Measurements from ENCODE around the gene RNF123.

The RNF123 gene

DNA sequence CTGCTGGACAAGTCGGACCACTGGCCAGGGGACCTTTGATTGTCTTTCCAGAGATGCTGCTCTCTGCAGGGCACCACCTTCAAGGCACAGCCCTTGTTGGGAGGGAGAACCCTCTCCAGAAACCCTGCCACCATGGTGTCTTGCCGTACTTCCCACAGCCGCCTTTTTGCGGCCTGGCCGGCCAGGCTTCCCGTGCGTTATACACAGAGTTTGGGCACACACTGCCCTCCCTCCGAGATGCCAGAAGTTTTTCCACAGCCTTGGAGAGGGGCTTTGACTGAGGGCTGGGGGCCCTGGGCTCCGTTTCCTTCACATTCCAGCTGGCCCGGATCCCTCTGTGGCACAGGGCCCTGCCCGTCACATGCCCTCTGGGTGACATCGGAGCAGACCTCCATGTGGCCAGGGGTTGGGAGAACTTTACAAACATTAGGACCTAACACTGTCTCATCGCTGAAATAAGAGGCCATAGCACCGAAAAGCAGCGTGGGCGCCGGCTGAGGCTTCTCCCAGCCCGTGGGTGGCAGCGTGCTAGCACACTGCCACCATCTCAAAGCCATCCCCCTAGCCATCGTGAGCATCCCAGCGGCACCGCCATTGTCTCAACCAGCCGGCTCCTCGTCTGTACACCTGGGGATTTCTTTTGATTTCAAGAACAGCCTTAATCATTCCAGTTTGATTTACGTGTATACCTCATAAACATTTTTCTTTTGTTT, 21.5 kb upstream of the RNF123 start:
- Histone ChIP-seq H3K4me3 (ENCODE audit: low read depth in 1 of 2, low read length in 2 of 2) (no peak overlapping the region), H3K4me1 (ENCODE audit: control insufficient read depth in 1 of 2, insufficient read depth in 2 of 2, low read length in 2 of 2) (no peaks in the 10 kb centered on the region), H3K27me3 (ENCODE audit: control insufficient read depth in 1 of 2, insufficient read depth in 2 of 2, low read length in 2 of 2) (peaks cover 0 to 3% of the 10 kb centered on the region in 2 donors), H3K36me3 (ENCODE audit: control insufficient read depth in 1 of 2, insufficient read depth in 2 of 2, low read length in 2 of 2) (no peaks in the 10 kb centered on the region), H3K9ac (ENCODE audit: low read depth in 1 of 2, low read length in 2 of 2) (no peak overlapping the region), H3K9me3 (ENCODE audit: control insufficient read depth in 1 of 2, low read length in 2 of 2) (no peaks in the 10 kb centered on the region), H3K27ac (ENCODE audit: low read depth, low read length) (no peak overlapping the region)

DNA sequence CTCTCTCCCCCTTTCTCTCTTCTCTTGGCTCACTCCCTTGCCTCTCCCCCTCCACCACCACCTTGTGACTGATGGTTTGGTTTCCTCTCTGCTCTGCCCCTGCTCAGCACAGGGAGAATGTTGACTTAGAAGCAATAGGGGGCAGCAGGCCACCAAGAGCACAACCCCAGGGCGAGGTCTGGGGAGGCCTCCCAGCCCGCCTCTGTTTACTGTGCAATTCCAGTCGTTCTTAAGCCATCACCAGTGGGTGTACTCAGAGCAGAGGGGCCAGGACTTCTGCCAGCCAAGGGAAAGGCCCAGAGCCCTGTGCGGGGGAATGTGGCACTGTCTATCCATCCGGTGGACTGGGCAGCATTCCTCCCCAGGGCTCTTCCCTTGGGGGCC, 21.0 kb upstream of the RNF123 start:
- Histone ChIP-seq H3K36me3 (ENCODE audit: control insufficient read depth in 1 of 2, insufficient read depth in 2 of 2, low read length in 2 of 2) (no peaks in the 10 kb centered on the region), H3K9me3 (ENCODE audit: control insufficient read depth in 1 of 2, low read length in 2 of 2) (no peaks in the 10 kb centered on the region), H3K9ac (ENCODE audit: low read depth in 1 of 2, low read length in 2 of 2) (no peak overlapping the region), H3K27ac (ENCODE audit: low read depth, low read length) (no peak overlapping the region), H3K4me3 (ENCODE audit: low read depth in 1 of 2, low read length in 2 of 2) (no peak overlapping the region), H3K4me1 (ENCODE audit: control insufficient read depth in 1 of 2, insufficient read depth in 2 of 2, low read length in 2 of 2) (peaks cover 4% of the 10 kb centered on the region in 2 donors), H3K27me3 (ENCODE audit: control insufficient read depth in 1 of 2, insufficient read depth in 2 of 2, low read length in 2 of 2) (peaks cover 0 to 3% of the 10 kb centered on the region in 2 donors)

DNA sequence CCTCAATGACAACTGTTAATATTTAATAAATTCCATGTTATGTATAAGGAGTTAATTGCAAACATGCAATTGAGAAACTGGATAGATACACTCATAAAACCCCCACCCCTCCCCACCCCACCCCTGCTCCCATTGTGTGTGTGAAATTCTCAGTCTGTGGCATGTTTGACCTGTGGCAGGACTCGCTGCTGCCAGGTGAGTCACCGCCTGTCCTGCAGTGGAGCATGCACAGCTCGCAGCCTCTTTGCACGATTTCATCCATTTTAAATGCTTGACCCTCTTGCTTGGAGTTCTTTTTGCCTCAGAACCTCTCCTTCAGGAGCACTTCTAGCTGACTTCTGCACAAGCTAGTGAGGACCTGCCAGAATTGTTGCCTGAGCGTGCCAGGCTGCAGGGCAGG, 20.5 kb upstream of the RNF123 start:
- no peaks in the 10 kb centered on the region for H3K36me3 ChIP-seq (ENCODE audit: control insufficient read depth in 1 of 2, insufficient read depth in 2 of 2, low read length in 2 of 2)
- peaks cover 5% of the 10 kb centered on the region in 2 donors for H3K4me1 ChIP-seq (ENCODE audit: control insufficient read depth in 1 of 2, insufficient read depth in 2 of 2, low read length in 2 of 2)
- no peak overlapping the region for H3K4me3 ChIP-seq (ENCODE audit: low read depth in 1 of 2, low read length in 2 of 2)
- H3K9me3 ChIP-seq (ENCODE audit: control insufficient read depth in 1 of 2, low read length in 2 of 2) = no peaks in the 10 kb centered on the region
- H3K9ac ChIP-seq (ENCODE audit: low read depth in 1 of 2, low read length in 2 of 2) = no peak overlapping the region
- H3K27ac ChIP-seq (ENCODE audit: low read depth, low read length) = no peak overlapping the region
- peaks cover 0 to 3% of the 10 kb centered on the region in 2 donors for H3K27me3 ChIP-seq (ENCODE audit: control insufficient read depth in 1 of 2, insufficient read depth in 2 of 2, low read length in 2 of 2)

DNA sequence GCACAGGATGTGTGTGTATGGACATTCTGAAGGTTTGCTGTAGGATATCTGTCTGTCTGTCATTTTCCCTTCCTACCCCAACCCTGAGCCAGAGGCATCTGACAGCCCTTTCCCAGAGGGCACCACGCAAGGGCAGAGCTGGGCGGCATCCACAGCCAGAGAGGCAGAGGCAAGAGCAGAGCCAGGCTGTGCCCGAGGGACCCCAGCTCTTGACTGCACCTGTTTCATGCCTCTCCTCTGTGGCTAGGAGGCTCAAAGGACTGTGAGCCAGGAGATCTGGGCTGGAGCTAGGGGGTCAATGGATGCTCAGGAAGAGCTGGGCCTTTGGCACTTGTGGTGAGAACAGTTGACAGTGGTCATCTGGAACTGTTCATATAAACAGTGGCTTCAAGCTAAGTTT, 20.0 kb upstream of the RNF123 start:
- no peaks in the 10 kb centered on the region for H3K9me3 ChIP-seq (ENCODE audit: control insufficient read depth in 1 of 2, low read length in 2 of 2)
- no peaks in the 10 kb centered on the region for H3K36me3 ChIP-seq (ENCODE audit: control insufficient read depth in 1 of 2, insufficient read depth in 2 of 2, low read length in 2 of 2)
- H3K27ac ChIP-seq (ENCODE audit: low read depth, low read length) = no peak overlapping the region
- H3K4me1 ChIP-seq (ENCODE audit: control insufficient read depth in 1 of 2, insufficient read depth in 2 of 2, low read length in 2 of 2) = peaks cover 5% of the 10 kb centered on the region in 2 donors
- H3K9ac ChIP-seq (ENCODE audit: low read depth in 1 of 2, low read length in 2 of 2) = no peak overlapping the region
- H3K4me3 ChIP-seq (ENCODE audit: low read depth in 1 of 2, low read length in 2 of 2) = no peak overlapping the region
- H3K27me3 ChIP-seq (ENCODE audit: control insufficient read depth in 1 of 2, insufficient read depth in 2 of 2, low read length in 2 of 2) = peaks cover 0 to 3% of the 10 kb centered on the region in 2 donors

DNA sequence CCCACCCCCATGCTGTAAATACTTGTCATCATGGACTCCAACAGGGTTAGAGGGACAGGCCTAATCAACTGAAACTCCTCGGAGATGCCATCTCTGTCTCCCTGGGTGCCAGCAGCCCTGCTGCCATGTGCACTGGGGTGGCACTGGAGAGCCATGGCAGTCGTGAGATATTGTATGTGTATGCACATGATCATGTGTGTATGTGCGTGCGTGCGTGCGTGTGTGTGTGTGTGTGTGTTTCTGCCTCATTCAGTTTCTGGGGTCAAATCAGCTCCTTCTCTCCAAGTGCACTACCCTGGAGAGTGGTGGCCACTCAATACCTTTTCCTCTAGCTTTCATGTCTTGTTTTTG, 18.4 kb upstream of the RNF123 start:
- H3K9ac ChIP-seq (ENCODE audit: low read depth in 1 of 2, low read length in 2 of 2) = no peak overlapping the region
- H3K4me3 ChIP-seq (ENCODE audit: low read depth in 1 of 2, low read length in 2 of 2) = no peak overlapping the region
- H3K27me3 ChIP-seq (ENCODE audit: control insufficient read depth in 1 of 2, insufficient read depth in 2 of 2, low read length in 2 of 2) = peaks cover 0 to 3% of the 10 kb centered on the region in 2 donors
- H3K9me3 ChIP-seq (ENCODE audit: control insufficient read depth in 1 of 2, low read length in 2 of 2) = no peaks in the 10 kb centered on the region
- peaks cover 0 to 6% of the 10 kb centered on the region in 2 donors for H3K36me3 ChIP-seq (ENCODE audit: control insufficient read depth in 1 of 2, insufficient read depth in 2 of 2, low read length in 2 of 2)
- H3K27ac ChIP-seq (ENCODE audit: low read depth, low read length) = no peak overlapping the region
- H3K4me1 ChIP-seq (ENCODE audit: control insufficient read depth in 1 of 2, insufficient read depth in 2 of 2, low read length in 2 of 2) = peaks cover 14 to 18% of the 10 kb centered on the region in 2 donors

DNA sequence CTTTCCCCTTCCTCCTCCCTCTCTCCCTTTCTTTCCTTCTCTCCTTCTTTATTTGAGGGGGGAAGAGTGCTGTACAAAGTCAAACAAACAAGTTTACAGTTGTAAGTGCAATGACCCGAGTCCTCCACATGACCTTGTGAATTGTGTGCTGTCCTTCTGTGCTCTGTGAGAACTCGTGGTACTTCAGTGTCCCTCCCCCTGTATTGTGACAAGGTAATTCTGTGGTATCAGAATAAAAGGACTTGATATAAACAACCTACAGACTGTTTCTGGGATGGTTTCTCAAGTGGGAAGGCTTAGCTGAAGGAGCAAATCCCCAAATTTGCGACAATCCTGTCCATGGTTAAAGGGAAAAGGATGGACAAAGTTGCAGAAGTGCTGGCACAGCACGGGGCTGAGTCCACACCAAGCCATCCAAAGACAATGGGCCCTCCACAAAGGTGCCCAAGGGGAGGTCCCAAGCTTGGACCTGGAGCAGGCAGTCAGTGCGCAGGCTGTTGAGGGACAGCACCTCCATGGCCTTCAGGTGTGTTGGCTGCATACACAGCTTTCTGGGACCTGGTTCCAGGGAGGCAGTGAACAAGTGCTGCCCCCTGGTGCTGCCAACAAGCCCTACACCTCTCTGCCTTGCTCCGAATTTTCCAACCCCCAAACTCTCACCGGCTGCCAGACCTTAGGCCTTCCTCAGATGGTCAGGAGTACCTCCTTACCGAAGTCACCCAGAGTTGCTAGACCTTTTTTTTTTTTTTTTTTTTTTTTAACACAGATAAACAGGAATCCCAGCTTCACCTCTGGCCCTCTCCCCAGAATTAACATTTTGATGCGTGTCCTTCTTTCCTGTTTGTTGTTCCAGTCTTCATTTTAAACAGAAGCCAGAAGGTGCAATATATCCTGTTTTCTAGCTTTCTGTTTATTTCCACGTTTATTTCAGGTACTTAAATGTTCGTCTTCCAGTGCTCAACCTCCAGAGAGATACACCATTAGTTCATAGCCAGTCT, 17.8 kb upstream of the RNF123 start:
- Histone ChIP-seq H3K27me3 (ENCODE audit: control insufficient read depth in 1 of 2, insufficient read depth in 2 of 2, low read length in 2 of 2) (peaks cover 0 to 3% of the 10 kb centered on the region in 2 donors), H3K9ac (ENCODE audit: low read depth in 1 of 2, low read length in 2 of 2) (no peak overlapping the region), H3K9me3 (ENCODE audit: control insufficient read depth in 1 of 2, low read length in 2 of 2) (no peaks in the 10 kb centered on the region), H3K4me3 (ENCODE audit: low read depth in 1 of 2, low read length in 2 of 2) (no peak overlapping the region), H3K4me1 (ENCODE audit: control insufficient read depth in 1 of 2, insufficient read depth in 2 of 2, low read length in 2 of 2) (peaks cover 14 to 18% of the 10 kb centered on the region in 2 donors), H3K27ac (ENCODE audit: low read depth, low read length) (no peak overlapping the region), H3K36me3 (ENCODE audit: control insufficient read depth in 1 of 2, insufficient read depth in 2 of 2, low read length in 2 of 2) (peaks cover 5 to 12% of the 10 kb centered on the region in 2 donors)

DNA sequence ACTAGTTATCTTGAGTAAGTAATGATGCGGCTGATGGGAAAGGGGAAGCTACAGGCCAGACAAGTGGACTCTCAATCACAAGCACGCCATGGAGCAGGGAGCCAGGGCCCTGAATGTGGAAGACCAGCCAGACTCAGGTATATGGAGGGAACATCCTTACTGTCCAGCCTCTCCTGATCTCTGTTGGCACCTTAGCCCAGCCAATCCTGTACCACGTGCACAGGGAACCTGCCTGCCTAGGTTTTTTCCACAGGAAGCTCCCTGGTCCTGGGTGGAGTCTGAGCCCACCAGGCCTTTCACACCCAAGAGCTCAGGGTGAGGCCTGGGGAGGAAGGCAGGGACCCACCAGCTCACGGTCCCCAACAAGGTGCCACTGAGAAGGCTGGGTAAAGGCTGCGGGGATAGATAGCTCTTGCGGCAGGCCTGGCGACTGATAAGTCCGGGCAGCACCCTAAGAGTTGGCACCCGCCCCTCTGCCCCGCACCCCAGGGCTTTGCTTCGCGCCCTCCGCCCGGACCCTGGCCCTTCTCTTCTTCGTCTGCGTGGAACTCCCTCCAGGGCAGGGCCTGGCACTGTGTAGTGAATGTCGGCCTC, 16.1 kb upstream of the RNF123 start:
- Histone ChIP-seq H3K9ac (ENCODE audit: low read depth in 1 of 2, low read length in 2 of 2) (peak overlapping the region; percentile 58 to 79), H3K36me3 (ENCODE audit: control insufficient read depth in 1 of 2, insufficient read depth in 2 of 2, low read length in 2 of 2) (peaks cover 21 to 29% of the 10 kb centered on the region in 2 donors)

DNA sequence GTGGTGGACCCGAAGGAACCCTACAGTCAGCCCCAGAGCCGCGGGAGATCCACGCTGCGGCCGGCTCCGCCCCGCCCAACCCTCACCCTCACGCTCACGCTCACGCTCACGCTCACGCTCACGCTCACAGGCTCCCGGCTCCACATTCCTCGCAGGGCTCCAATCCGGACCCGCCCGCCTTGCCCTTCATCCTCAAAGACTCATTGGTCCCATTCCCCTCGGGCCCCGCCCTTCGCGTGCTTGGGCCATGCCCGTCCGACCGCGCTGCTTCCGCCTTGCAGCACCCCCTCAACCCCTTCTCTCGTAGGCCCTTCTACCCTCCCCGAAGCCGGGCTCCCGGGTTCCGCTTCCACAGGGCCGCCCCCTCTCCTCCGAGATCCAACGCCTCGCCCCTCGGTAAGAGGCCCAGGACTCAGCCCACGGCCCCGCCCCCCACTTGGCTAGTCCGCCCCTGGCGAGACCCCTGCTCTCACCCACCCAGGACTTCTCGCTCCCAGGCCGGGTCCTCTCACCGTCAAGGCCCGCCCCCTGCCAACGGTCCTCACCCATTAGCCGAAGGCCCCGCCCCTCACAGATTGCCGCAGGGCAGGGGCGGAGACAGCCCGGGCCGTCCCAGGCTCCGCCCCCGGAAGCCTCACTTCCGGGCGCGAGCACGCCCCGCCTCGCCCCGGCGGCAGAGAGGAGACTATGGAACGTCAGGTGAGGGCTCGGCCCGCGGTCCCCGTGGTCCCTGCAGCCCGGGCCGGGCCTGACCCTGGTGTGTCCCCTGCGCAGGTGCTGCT, 15.5 kb upstream of the RNF123 start, which contains the start of gene APEH:
Gene APEH (plus strand): TSS at position 637 of the 782 bp plus-strand sequence. CDS start 51 bp downstream, at position 688.
- peaks cover 27 to 35% of the 10 kb centered on the region in 2 donors for H3K36me3 ChIP-seq (ENCODE audit: control insufficient read depth in 1 of 2, insufficient read depth in 2 of 2, low read length in 2 of 2)
- no peaks in the 10 kb centered on the region for H3K27me3 ChIP-seq (ENCODE audit: control insufficient read depth in 1 of 2, insufficient read depth in 2 of 2, low read length in 2 of 2)
- H3K27ac ChIP-seq (ENCODE audit: low read depth, low read length) = peak within 1 kb of the TSS; percentile 96
- H3K4me1 ChIP-seq (ENCODE audit: control insufficient read depth in 1 of 2, insufficient read depth in 2 of 2, low read length in 2 of 2) = peaks cover 14 to 18% of the 10 kb centered on the region in 2 donors
- peak within 1 kb of the TSS; percentile 79 to 92 for H3K9ac ChIP-seq (ENCODE audit: low read depth in 1 of 2, low read length in 2 of 2)
- no peaks in the 10 kb centered on the region for H3K9me3 ChIP-seq (ENCODE audit: control insufficient read depth in 1 of 2, low read length in 2 of 2)
- H3K4me3 ChIP-seq (ENCODE audit: low read depth in 1 of 2, low read length in 2 of 2) = peak within 1 kb of the TSS; percentile 89 to 94

More for the DNA sequence above, 16.1 kb upstream of the RNF123 start:
- peak overlapping the region; percentile 96 for H3K27ac ChIP-seq (ENCODE audit: low read depth, low read length)
- H3K4me1 ChIP-seq (ENCODE audit: control insufficient read depth in 1 of 2, insufficient read depth in 2 of 2, low read length in 2 of 2) = peaks cover 14 to 18% of the 10 kb centered on the region in 2 donors
- no peaks in the 10 kb centered on the region for H3K27me3 ChIP-seq (ENCODE audit: control insufficient read depth in 1 of 2, insufficient read depth in 2 of 2, low read length in 2 of 2)
- no peaks in the 10 kb centered on the region for H3K9me3 ChIP-seq (ENCODE audit: control insufficient read depth in 1 of 2, low read length in 2 of 2)
- H3K4me3 ChIP-seq (ENCODE audit: low read depth in 1 of 2, low read length in 2 of 2) = peak overlapping the region; percentile 89 to 94

DNA sequence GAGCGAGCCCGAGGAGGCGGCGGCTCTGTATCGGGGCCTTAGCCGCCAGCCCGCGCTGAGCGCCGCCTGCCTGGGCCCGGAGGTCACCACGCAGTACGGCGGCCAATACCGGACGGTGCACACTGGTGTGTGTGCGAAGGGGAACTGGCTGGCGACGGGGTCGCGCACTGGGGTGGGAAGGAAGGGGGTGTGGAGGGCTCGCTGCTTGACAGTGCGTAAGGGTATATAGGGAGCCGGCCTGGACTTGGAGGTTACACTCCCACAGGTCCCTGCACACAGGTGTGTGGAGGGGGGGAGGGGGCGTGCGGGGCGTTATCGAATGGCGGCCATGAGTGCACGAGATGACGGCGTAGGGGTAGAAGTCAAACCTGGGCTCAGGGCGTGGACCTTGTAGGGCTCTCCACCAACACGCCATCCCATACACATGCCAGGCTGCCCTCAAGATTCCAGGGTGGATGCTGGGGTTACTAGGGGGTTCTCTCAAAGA, 14.8 kb upstream of the RNF123 start:
- peak overlapping the region; percentile 89 to 94 for H3K4me3 ChIP-seq (ENCODE audit: low read depth in 1 of 2, low read length in 2 of 2)
- H3K36me3 ChIP-seq (ENCODE audit: control insufficient read depth in 1 of 2, insufficient read depth in 2 of 2, low read length in 2 of 2) = peaks cover 32 to 42% of the 10 kb centered on the region in 2 donors
- peak overlapping the region; percentile 79 to 92 for H3K9ac ChIP-seq (ENCODE audit: low read depth in 1 of 2, low read length in 2 of 2)
- H3K27me3 ChIP-seq (ENCODE audit: control insufficient read depth in 1 of 2, insufficient read depth in 2 of 2, low read length in 2 of 2) = no peaks in the 10 kb centered on the region
- H3K27ac ChIP-seq (ENCODE audit: low read depth, low read length) = peak overlapping the region; percentile 96
- peaks cover 14 to 18% of the 10 kb centered on the region in 2 donors for H3K4me1 ChIP-seq (ENCODE audit: control insufficient read depth in 1 of 2, insufficient read depth in 2 of 2, low read length in 2 of 2)
- no peaks in the 10 kb centered on the region for H3K9me3 ChIP-seq (ENCODE audit: control insufficient read depth in 1 of 2, low read length in 2 of 2)

Data from duodenal mucosa (tissue), 2 donors.